Trophoblast cell (in vitro differentiated cells and primary cell): Measurements from ENCODE around the gene NUDT5.

ENCODE experiments used
- DNase-seq, 2 donors: peaks; one replicate each; pipeline ENCODE4 v3.0.0-alpha.2; 2016
- H2AFZ ChIP-seq: 2 replicates; pipeline ENCODE4 v1.6.1; 2013; ENCODE audit warnings: low read length, moderate library complexity, mild to moderate bottlenecking; ENCODE audit not compliant: insufficient read depth, poor library complexity
- H2AK5ac ChIP-seq: 2 replicates; pipeline ENCODE4 v1.6.1; 2013; ENCODE audit warnings: mild to moderate bottlenecking, low read length
- H2BK120ac ChIP-seq: 2 replicates; pipeline ENCODE4 v1.6.1; 2013; ENCODE audit warnings: low read length, mild to moderate bottlenecking, moderate library complexity; ENCODE audit not compliant: insufficient read depth, poor library complexity
- H2BK12ac ChIP-seq: 2 replicates; pipeline ENCODE4 v1.6.1; 2013; ENCODE audit warnings: mild to moderate bottlenecking, low read length, moderate library complexity
- H2BK5ac ChIP-seq: 2 replicates; pipeline ENCODE4 v1.6.1; 2013; ENCODE audit warnings: low read length, low read depth, moderate library complexity, mild to moderate bottlenecking; ENCODE audit not compliant: poor library complexity
- H3K14ac ChIP-seq: 2 replicates; pipeline ENCODE4 v1.6.1; 2013; ENCODE audit warnings: mild to moderate bottlenecking, low read length
- H3K18ac ChIP-seq: 2 replicates; pipeline ENCODE4 v1.6.1; 2013; ENCODE audit warnings: mild to moderate bottlenecking, low read length
- H3K23ac ChIP-seq: 2 replicates; pipeline ENCODE4 v1.6.1; 2013; ENCODE audit warnings: low read length
- H3K27ac ChIP-seq: 2 replicates; pipeline ENCODE4 v1.5.1; 2013; ENCODE audit warnings: low read depth, mild to moderate bottlenecking, inconsistent platforms, low read length, moderate library complexity
- H3K27me3 ChIP-seq: 2 replicates; pipeline ENCODE4 v1.6.1; 2013; ENCODE audit warnings: inconsistent platforms, mild to moderate bottlenecking, low read length, moderate library complexity; ENCODE audit not compliant: insufficient read depth
- H3K36me3 ChIP-seq, 2 experiments: 1 replicate in 1 of 2; 2 replicates in 1 of 2; pipeline ENCODE4 v1.6.1; 2013; ENCODE audit warnings: low read length in 2 of 2, mild to moderate bottlenecking in 2 of 2, moderate library complexity in 1 of 2; ENCODE audit not compliant: insufficient read depth in 2 of 2, control insufficient read depth in 1 of 2
- H3K4ac ChIP-seq: 2 replicates; pipeline ENCODE4 v1.6.1; 2013; ENCODE audit warnings: low read depth, mild to moderate bottlenecking, low read length, moderate library complexity
- H3K4me1 ChIP-seq, 2 experiments: 1 replicate in 1 of 2; 2 replicates in 1 of 2; pipeline ENCODE4 v1.6.1; 2013; ENCODE audit warnings: low read length in 2 of 2, mild to moderate bottlenecking in 2 of 2, moderate library complexity in 1 of 2; ENCODE audit not compliant: insufficient read depth in 2 of 2, control insufficient read depth in 1 of 2
- H3K4me2 ChIP-seq: 2 replicates; pipeline ENCODE4 v1.6.1; 2013; ENCODE audit warnings: inconsistent platforms, mild to moderate bottlenecking, low read length, moderate library complexity
- H3K4me3 ChIP-seq: 2 replicates; pipeline ENCODE4 v1.5.1; 2013; ENCODE audit warnings: mild to moderate bottlenecking, low read depth, low read length, inconsistent platforms
- H3K79me1 ChIP-seq: one replicate; pipeline ENCODE4 v1.6.1; 2013; ENCODE audit warnings: low read length
- H3K79me2 ChIP-seq: 2 replicates; pipeline ENCODE4 v1.6.1; 2013; ENCODE audit warnings: low read length, mild to moderate bottlenecking; ENCODE audit not compliant: control insufficient read depth, insufficient read depth, poor library complexity
- H3K9ac ChIP-seq: 2 replicates; pipeline ENCODE4 v1.6.1; 2013; ENCODE audit warnings: mild to moderate bottlenecking, low read length
- H3K9me3 ChIP-seq: 2 replicates; pipeline ENCODE4 v1.6.1; 2013; ENCODE audit warnings: low read depth, mild to moderate bottlenecking, control low read depth, inconsistent platforms, low read length; ENCODE audit not compliant: insufficient read depth
- H4K12ac ChIP-seq: 2 replicates; pipeline ENCODE4 v1.6.1; 2013; ENCODE audit warnings: low read depth, mild to moderate bottlenecking, low read length, moderate library complexity
- H4K8ac ChIP-seq: 2 replicates; pipeline ENCODE4 v1.6.1; 2013; ENCODE audit warnings: low read depth, mild to moderate bottlenecking, low read length, moderate library complexity
- H4K91ac ChIP-seq: one replicate; pipeline ENCODE4 v1.6.1; 2013; ENCODE audit warnings: low read depth, mild to moderate bottlenecking, low read length, moderate library complexity
- WGBS: extraction: QIAGEN DNeasy Blood & Tissue Kit; methylation state at CpG from one replicate; pipeline ENCODE4 v1.1.7; 2013; ENCODE audit warnings: missing lambda C conversion rate; ENCODE audit not compliant: insufficient read length, insufficient coverage; ENCODE audit errors: extremely low coverage; 5-methylcytosine and 5-hydroxymethylcytosine counted together

The NUDT5 gene

DNA sequence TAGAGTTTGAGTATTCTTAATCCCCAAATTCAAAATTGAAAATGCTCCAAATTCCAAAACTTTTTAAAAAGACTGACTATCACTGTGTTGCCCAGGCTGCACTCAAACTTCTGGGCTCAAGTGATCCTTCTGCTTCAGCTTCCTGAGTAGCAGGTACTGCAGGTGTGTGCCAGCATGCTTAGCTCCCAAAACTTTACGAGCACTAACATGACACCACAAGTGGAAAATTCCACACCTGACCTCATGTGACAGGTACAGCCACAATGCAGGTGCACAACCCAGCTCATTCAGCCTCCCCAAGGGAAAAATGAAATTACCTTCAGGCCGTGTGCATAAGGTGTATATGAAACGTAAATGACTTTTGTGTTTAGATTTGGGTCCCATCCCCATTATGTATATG, 16.8 kb upstream of the NUDT5 start:
- no peak overlapping the region for H3K4me2 ChIP-seq
- H4K12ac ChIP-seq = no peak overlapping the region
- H3K4ac ChIP-seq = no peak overlapping the region
- no peak overlapping the region for H3K27ac ChIP-seq
- H2AK5ac ChIP-seq = no peak overlapping the region
- no peak for DNase-seq
- H4K91ac ChIP-seq = no peak overlapping the region
- no peaks in the 10 kb centered on the region for H3K27me3 ChIP-seq
- H3K14ac ChIP-seq = no peak overlapping the region
- no peak overlapping the region for H2BK120ac ChIP-seq
- no peak overlapping the region for H2AFZ ChIP-seq
- WGBS = no CpG with 5 or more reads among the region's 3 CpGs
- H3K4me1 ChIP-seq = no peaks in the 10 kb centered on the region
- no peaks in the 10 kb centered on the region for H3K79me2 ChIP-seq
- no peak overlapping the region for H3K9ac ChIP-seq
- no peak overlapping the region for H3K23ac ChIP-seq
- no peak overlapping the region for H2BK12ac ChIP-seq
- H3K79me1 ChIP-seq = no peaks in the 10 kb centered on the region
- H3K9me3 ChIP-seq = no peaks in the 10 kb centered on the region
- no peak overlapping the region for H3K18ac ChIP-seq
- peaks cover 26 to 29% of the 10 kb centered on the region in 2 experiments for H3K36me3 ChIP-seq
- H3K4me3 ChIP-seq = no peak overlapping the region
- H4K8ac ChIP-seq = no peak overlapping the region
- H2BK5ac ChIP-seq = no peak overlapping the region

DNA sequence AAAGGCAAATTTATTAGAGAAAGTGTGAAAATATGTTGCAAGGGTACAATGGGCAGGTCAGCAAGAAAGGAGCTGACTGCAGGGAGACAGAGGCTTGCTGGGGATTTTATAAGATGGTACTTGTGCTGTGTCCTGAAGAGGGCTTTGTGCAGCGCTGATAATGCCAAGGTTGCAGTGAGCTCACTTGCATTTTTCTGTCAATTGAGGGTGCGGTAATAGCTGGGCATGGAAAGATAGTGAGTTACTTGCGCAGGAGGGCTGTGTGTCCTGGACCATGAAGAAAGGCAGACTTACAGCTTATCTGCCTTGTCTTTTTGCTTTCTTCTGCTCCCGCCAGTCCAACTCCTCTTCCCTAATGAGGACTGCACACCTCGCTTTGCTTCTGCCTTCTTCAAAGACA, 12.8 kb upstream of the NUDT5 start:
- no peak overlapping the region for H2AK5ac ChIP-seq
- no peak overlapping the region for H4K8ac ChIP-seq
- WGBS = no CpG with 5 or more reads among the region's 5 CpGs
- no peak overlapping the region for H4K91ac ChIP-seq
- no peak overlapping the region for H3K4me3 ChIP-seq
- peaks cover 28% of the 10 kb centered on the region in 2 experiments for H3K36me3 ChIP-seq
- no peak overlapping the region for H3K27ac ChIP-seq
- no peak overlapping the region for H3K4ac ChIP-seq
- H4K12ac ChIP-seq = no peak overlapping the region
- H3K23ac ChIP-seq = no peak overlapping the region
- H2BK120ac ChIP-seq = no peak overlapping the region
- H3K4me1 ChIP-seq = no peaks in the 10 kb centered on the region
- no peaks in the 10 kb centered on the region for H3K79me1 ChIP-seq
- no peak overlapping the region for H2BK5ac ChIP-seq
- no peak overlapping the region for H2AFZ ChIP-seq
- no peak for DNase-seq
- H3K27me3 ChIP-seq = no peaks in the 10 kb centered on the region
- H2BK12ac ChIP-seq = no peak overlapping the region
- no peak overlapping the region for H3K18ac ChIP-seq
- no peak overlapping the region for H3K4me2 ChIP-seq
- no peaks in the 10 kb centered on the region for H3K9me3 ChIP-seq
- no peak overlapping the region for H3K9ac ChIP-seq
- H3K79me2 ChIP-seq = no peaks in the 10 kb centered on the region
- no peak overlapping the region for H3K14ac ChIP-seq

DNA sequence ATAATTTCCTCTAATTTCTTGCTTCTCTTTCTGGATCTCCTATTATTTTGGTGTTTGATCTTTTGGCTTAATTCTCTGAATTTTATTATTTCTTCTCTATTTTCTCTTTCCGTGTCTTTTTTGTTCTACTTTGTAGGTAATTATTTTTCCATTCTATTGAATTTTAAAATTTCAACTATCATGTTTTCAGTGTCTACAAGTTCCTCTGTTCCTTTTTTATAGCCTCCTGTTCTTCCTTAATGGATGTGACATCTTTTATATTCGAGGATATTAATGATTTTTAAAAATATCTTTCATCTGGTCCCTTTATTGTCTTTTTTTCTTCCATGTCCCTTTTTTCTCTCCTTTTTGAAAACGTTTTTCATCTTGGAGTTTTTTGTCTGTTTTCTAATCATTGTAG, 11.4 kb upstream of the NUDT5 start:
- Histone ChIP-seq H4K8ac (no peak overlapping the region), H3K4me2 (no peak overlapping the region), H3K23ac (no peak overlapping the region), H4K12ac (no peak overlapping the region), H2AK5ac (no peak overlapping the region), H3K27ac (no peak overlapping the region), H3K18ac (no peak overlapping the region), H3K4me3 (no peak overlapping the region), H2BK120ac (no peak overlapping the region), H3K9me3 (no peaks in the 10 kb centered on the region), H3K79me1 (no peaks in the 10 kb centered on the region), H2AFZ (no peak overlapping the region), H4K91ac (no peak overlapping the region), H3K27me3 (no peaks in the 10 kb centered on the region), H2BK5ac (no peak overlapping the region), H2BK12ac (no peak overlapping the region), H3K4ac (no peak overlapping the region), H3K14ac (no peak overlapping the region), H3K36me3 (peaks cover 28 to 31% of the 10 kb centered on the region in 2 experiments), H3K9ac (no peak overlapping the region), H3K4me1 (no peaks in the 10 kb centered on the region), H3K79me2 (no peaks in the 10 kb centered on the region)
- no CpG with 5 or more reads among the region's 3 CpGs for WGBS
- DNase-seq = no peak

DNA sequence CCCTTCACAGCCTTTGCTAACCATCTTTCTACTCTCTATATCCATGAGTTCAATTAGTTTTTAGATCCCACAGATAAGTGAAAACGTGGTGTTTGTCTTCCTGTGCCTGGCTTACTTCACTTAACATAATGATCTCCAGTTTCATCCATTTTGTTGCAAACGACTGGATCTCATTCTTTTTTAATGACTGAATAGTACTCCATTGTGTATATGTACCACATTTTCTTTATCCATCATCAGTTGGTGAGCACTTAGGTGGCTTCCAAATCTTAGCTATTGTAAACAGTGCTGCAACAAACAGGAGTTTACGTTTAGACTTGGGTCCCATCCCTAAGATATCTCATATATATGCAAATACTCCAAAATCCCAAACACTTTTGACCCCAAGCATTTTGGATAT, 9.4 kb upstream of the NUDT5 start:
- no peak overlapping the region for H3K9ac ChIP-seq
- H3K4me3 ChIP-seq = no peak overlapping the region
- H3K4me1 ChIP-seq = no peaks in the 10 kb centered on the region
- no peak overlapping the region for H3K14ac ChIP-seq
- H3K23ac ChIP-seq = no peak overlapping the region
- H2AK5ac ChIP-seq = no peak overlapping the region
- H3K27ac ChIP-seq = no peak overlapping the region
- no peak overlapping the region for H3K4ac ChIP-seq
- no peak overlapping the region for H4K91ac ChIP-seq
- H3K27me3 ChIP-seq = no peaks in the 10 kb centered on the region
- no peaks in the 10 kb centered on the region for H3K79me2 ChIP-seq
- no peak overlapping the region for H2BK5ac ChIP-seq
- H3K79me1 ChIP-seq = no peaks in the 10 kb centered on the region
- no peak overlapping the region for H4K12ac ChIP-seq
- no peaks in the 10 kb centered on the region for H3K9me3 ChIP-seq
- no peak overlapping the region for H3K4me2 ChIP-seq
- H2BK120ac ChIP-seq = no peak overlapping the region
- DNase-seq = no peak
- peaks cover 20 to 31% of the 10 kb centered on the region in 2 experiments for H3K36me3 ChIP-seq
- H3K18ac ChIP-seq = no peak overlapping the region
- H4K8ac ChIP-seq = no peak overlapping the region
- H2BK12ac ChIP-seq = no peak overlapping the region
- no peak overlapping the region for H2AFZ ChIP-seq
- WGBS = no CpG with 5 or more reads among the region's 3 CpGs
